ENCODE measurements around the gene CHD9.

CHD9 gene

GRCh38 chr16:53099318-53100130 lies 44.7 kb downstream of the CHD9 start:
- peaks cover 24% of the 10 kb centered on the region for H3K4me1 ChIP-seq (ENCODE audit: insufficient read depth, low read length)
- peak overlapping the region; percentile 54 for H3K4me3 ChIP-seq (ENCODE audit: low read length)
- no peaks in the 10 kb centered on the region for H3K27me3 ChIP-seq (ENCODE audit: insufficient read depth, low read length)
- WGBS, result 4% methylated on average over 22 of the region's 26 CpGs
- H3K9me3 ChIP-seq (ENCODE audit: insufficient read depth, low read depth, low read length), result no peaks in the 10 kb centered on the region
- H3K9ac ChIP-seq (ENCODE audit: low read depth, low read length), result peak overlapping the region; percentile 70
- peak overlapping the region; percentile 99 for H3K27ac ChIP-seq (ENCODE audit: low read depth, low read length)
- no peaks in the 10 kb centered on the region for H3K36me3 ChIP-seq (ENCODE audit: insufficient read depth, low read length)

GRCh38 chr16:53100131-53100748 lies 45.4 kb downstream of the CHD9 start:
- peak overlapping the region; percentile 99 for H3K27ac ChIP-seq (ENCODE audit: low read depth, low read length)
- peak overlapping the region; percentile 54 for H3K4me3 ChIP-seq (ENCODE audit: low read length)
- H3K9me3 ChIP-seq (ENCODE audit: insufficient read depth, low read depth, low read length), result no peaks in the 10 kb centered on the region
- H3K4me1 ChIP-seq (ENCODE audit: insufficient read depth, low read length), result peaks cover 24% of the 10 kb centered on the region
- peak overlapping the region; percentile 63; the same call in 1 of the 2 replicates for H3K9ac ChIP-seq (ENCODE audit: low read depth, low read length)
- H3K27me3 ChIP-seq (ENCODE audit: insufficient read depth, low read length), result no peaks in the 10 kb centered on the region
- H3K36me3 ChIP-seq (ENCODE audit: insufficient read depth, low read length), result no peaks in the 10 kb centered on the region
- WGBS, result 92% methylated on average over 6 of the region's 9 CpGs

GRCh38 chr16:53100889-53101288 lies 46.1 kb downstream of the CHD9 start:
- WGBS, result 92% methylated on average over 1 of the region's 1 CpG
- H3K27me3 ChIP-seq (ENCODE audit: insufficient read depth, low read length), result no peaks in the 10 kb centered on the region
- H3K9me3 ChIP-seq (ENCODE audit: insufficient read depth, low read depth, low read length), result no peaks in the 10 kb centered on the region
- H3K4me1 ChIP-seq (ENCODE audit: insufficient read depth, low read length), result peaks cover 24% of the 10 kb centered on the region
- no peaks in the 10 kb centered on the region for H3K36me3 ChIP-seq (ENCODE audit: insufficient read depth, low read length)
- H3K27ac ChIP-seq (ENCODE audit: low read depth, low read length), result no peak overlapping the region
- H3K4me3 ChIP-seq (ENCODE audit: low read length), result no peak overlapping the region
- H3K9ac ChIP-seq (ENCODE audit: low read depth, low read length), result no peak overlapping the region

- Histone ChIP-seq H3K36me3 (ENCODE audit: insufficient read depth, low read length) (no peaks in the 10 kb centered on the region), H3K9ac (ENCODE audit: low read depth, low read length) (no peak overlapping the region), H3K4me1 (ENCODE audit: insufficient read depth, low read length) (peaks cover 17% of the 10 kb centered on the region), H3K4me3 (ENCODE audit: low read length) (no peak overlapping the region), H3K27ac (ENCODE audit: low read depth, low read length) (peak overlapping the region; percentile 26; the same call in 1 of the 2 replicates), H3K27me3 (ENCODE audit: insufficient read depth, low read length) (no peaks in the 10 kb centered on the region), H3K9me3 (ENCODE audit: insufficient read depth, low read depth, low read length) (no peaks in the 10 kb centered on the region)
- WGBS, result 84% methylated on average over 4 of the region's 4 CpGs
These were observed 49.0 kb downstream of the CHD9 start for GRCh38 chr16:53103811-53104210.

- Histone ChIP-seq H3K27me3 (ENCODE audit: insufficient read depth, low read length) (no peaks in the 10 kb centered on the region), H3K36me3 (ENCODE audit: insufficient read depth, low read length) (no peaks in the 10 kb centered on the region), H3K27ac (ENCODE audit: low read depth, low read length) (no peak overlapping the region), H3K4me1 (ENCODE audit: insufficient read depth, low read length) (0 out of 2 replicates have a peak, but pooled peaks cover 5% of the 10 kb centered on the region), H3K9ac (ENCODE audit: low read depth, low read length) (no peak overlapping the region), H3K9me3 (ENCODE audit: insufficient read depth, low read depth, low read length) (no peaks in the 10 kb centered on the region), H3K4me3 (ENCODE audit: low read length) (no peak overlapping the region)
- 93% methylated on average over 4 of the region's 5 CpGs for WGBS
These were observed 50.8 kb downstream of the CHD9 start for GRCh38 chr16:53105565-53105964.

- H3K9ac ChIP-seq (ENCODE audit: low read depth, low read length), result no peak overlapping the region
- WGBS, result 79% methylated on average over 3 of the region's 5 CpGs
These were observed 56.4 kb downstream of the CHD9 start for GRCh38 chr16:53111078-53111791.

GRCh38 chr16:53112015-53112414 lies 57.2 kb downstream of the CHD9 start:
- H3K27ac ChIP-seq (ENCODE audit: low read depth, low read length), result no peak overlapping the region
- H3K4me3 ChIP-seq (ENCODE audit: low read length), result no peak overlapping the region
- no peaks in the 10 kb centered on the region for H3K4me1 ChIP-seq (ENCODE audit: insufficient read depth, low read length)
- H3K27me3 ChIP-seq (ENCODE audit: insufficient read depth, low read length), result no peaks in the 10 kb centered on the region
- H3K9ac ChIP-seq (ENCODE audit: low read depth, low read length), result no peak overlapping the region
- no peaks in the 10 kb centered on the region for H3K9me3 ChIP-seq (ENCODE audit: insufficient read depth, low read depth, low read length)
- WGBS, result 85% methylated on average over 1 of the region's 1 CpG
- no peaks in the 10 kb centered on the region for H3K36me3 ChIP-seq (ENCODE audit: insufficient read depth, low read length)

More at GRCh38 chr16:53111078-53111791, 56.4 kb downstream of the CHD9 start:
- no peaks in the 10 kb centered on the region for H3K36me3 ChIP-seq (ENCODE audit: insufficient read depth, low read length)
- no peaks in the 10 kb centered on the region for H3K4me1 ChIP-seq (ENCODE audit: insufficient read depth, low read length)
- no peak overlapping the region for H3K27ac ChIP-seq (ENCODE audit: low read depth, low read length)
- no peak overlapping the region for H3K4me3 ChIP-seq (ENCODE audit: low read length)
- H3K27me3 ChIP-seq (ENCODE audit: insufficient read depth, low read length), result no peaks in the 10 kb centered on the region
- no peaks in the 10 kb centered on the region for H3K9me3 ChIP-seq (ENCODE audit: insufficient read depth, low read depth, low read length)

- Histone ChIP-seq H3K27ac (ENCODE audit: low read depth, low read length) (no peak overlapping the region), H3K36me3 (ENCODE audit: insufficient read depth, low read length) (no peaks in the 10 kb centered on the region; the same call in 1 of the 2 replicates), H3K9me3 (ENCODE audit: insufficient read depth, low read depth, low read length) (no peaks in the 10 kb centered on the region), H3K9ac (ENCODE audit: low read depth, low read length) (no peak overlapping the region), H3K27me3 (ENCODE audit: insufficient read depth, low read length) (no peaks in the 10 kb centered on the region), H3K4me3 (ENCODE audit: low read length) (no peak overlapping the region), H3K4me1 (ENCODE audit: insufficient read depth, low read length) (no peaks in the 10 kb centered on the region)
- WGBS, result 96% methylated on average over 2 of the region's 2 CpGs
These were observed 60.3 kb downstream of the CHD9 start for GRCh38 chr16:53115047-53115446.

GRCh38 chr16:53115773-53116172 lies 61.0 kb downstream of the CHD9 start:
- H3K4me1 ChIP-seq (ENCODE audit: insufficient read depth, low read length), result no peaks in the 10 kb centered on the region
- no peak overlapping the region for H3K9ac ChIP-seq (ENCODE audit: low read depth, low read length)
- H3K27ac ChIP-seq (ENCODE audit: low read depth, low read length), result no peak overlapping the region

GRCh38 chr16:53121043-53121620 lies 66.3 kb downstream of the CHD9 start:
- no peaks in the 10 kb centered on the region; the same call in 1 of the 2 replicates for H3K36me3 ChIP-seq (ENCODE audit: insufficient read depth, low read length)
- no peak overlapping the region for H3K9ac ChIP-seq (ENCODE audit: low read depth, low read length)
- no peaks in the 10 kb centered on the region for H3K27me3 ChIP-seq (ENCODE audit: insufficient read depth, low read length)
- H3K4me3 ChIP-seq (ENCODE audit: low read length), result no peak overlapping the region
- no peak overlapping the region for H3K27ac ChIP-seq (ENCODE audit: low read depth, low read length)
- 85% methylated on average over 2 of the region's 2 CpGs for WGBS
- H3K9me3 ChIP-seq (ENCODE audit: insufficient read depth, low read depth, low read length), result no peaks in the 10 kb centered on the region
- no peaks in the 10 kb centered on the region for H3K4me1 ChIP-seq (ENCODE audit: insufficient read depth, low read length)

More at GRCh38 chr16:53115773-53116172, 61.0 kb downstream of the CHD9 start:
- Histone ChIP-seq H3K9me3 (ENCODE audit: insufficient read depth, low read depth, low read length) (no peaks in the 10 kb centered on the region), H3K27me3 (ENCODE audit: insufficient read depth, low read length) (no peaks in the 10 kb centered on the region), H3K4me3 (ENCODE audit: low read length) (no peak overlapping the region), H3K36me3 (ENCODE audit: insufficient read depth, low read length) (no peaks in the 10 kb centered on the region; the same call in 1 of the 2 replicates)
- 94% methylated on average over 4 of the region's 4 CpGs for WGBS
